Lung (tissue), 12 donors: ENCODE measurements around the gene COG6. TPM values are rescaled to one million over a fixed set of nuclear protein-coding genes. Genes with fewer than 3 reads are reported as not detected.

Experiments used
- ATAC-seq: fragments of 200-7000 bp; cut with Tn5 transposase; one replicate; pipeline ENCODE4 v1.9.1; 2020; ENCODE audit warnings: moderate number of reproducible peaks; ENCODE audit not compliant: insufficient read depth, low FRiP score
- DNase-seq, 3 donors: peaks; one replicate each; pipeline ENCODE4 v3.0.0-alpha.2; 2013 to 2017
- H3K27ac ChIP-seq, 2 donors: one replicate each; pipeline ENCODE4 v1.5.1; 2013; ENCODE audit warnings: mild to moderate bottlenecking in 2 of 2, moderate library complexity in 2 of 2, control low read depth in 1 of 2, inconsistent platforms in 1 of 2, low read depth in 1 of 2, low read length in 1 of 2
- H3K27me3 ChIP-seq, 3 donors: one replicate each; pipeline ENCODE4 v1.5.1; 2013; ENCODE audit warnings: low read length in 2 of 3; ENCODE audit not compliant: control insufficient read depth in 3 of 3, insufficient read depth in 3 of 3
- H3K36me3 ChIP-seq, 4 donors: one replicate each; pipeline ENCODE4 v1.5.1; 2013; ENCODE audit warnings: low read length in 4 of 4, mild to moderate bottlenecking in 1 of 4, moderate library complexity in 1 of 4; ENCODE audit not compliant: control insufficient read depth in 4 of 4, insufficient read depth in 4 of 4
- H3K4me1 ChIP-seq, 5 donors: one replicate each; pipeline ENCODE4 v1.5.1; 2013; ENCODE audit warnings: low read length in 5 of 5, mild to moderate bottlenecking in 2 of 5, moderate library complexity in 1 of 5; ENCODE audit not compliant: control insufficient read depth in 5 of 5, insufficient read depth in 5 of 5
- H3K4me3 ChIP-seq: one replicate; pipeline ENCODE4 v1.5.1; 2013; ENCODE audit warnings: mild to moderate bottlenecking, control low read depth, moderate library complexity
- H3K9ac ChIP-seq, 2 donors: one replicate each; pipeline ENCODE4 v1.5.1; 2013; ENCODE audit warnings: low read length in 2 of 2, control low read depth in 1 of 2; ENCODE audit not compliant: insufficient read depth in 1 of 2
- H3K9me3 ChIP-seq, 4 donors: one replicate each; pipeline ENCODE4 v1.5.1; 2013; ENCODE audit warnings: low read length in 3 of 4, mild to moderate bottlenecking in 1 of 4, moderate library complexity in 1 of 4; ENCODE audit not compliant: control insufficient read depth in 4 of 4, insufficient read depth in 3 of 4
- WGBS, 2 donors: extraction: QIAGEN DNeasy Blood & Tissue Kit; methylation state at CpG; one replicate each; pipeline ENCODE4 v1.1.7; 2013; 5-methylcytosine and 5-hydroxymethylcytosine counted together
- polyA plus RNA-seq, 2 donors: library from polyadenylated mRNA; stranded (reverse); fragments of 200-250 nt; gene quantifications; one replicate each; pipeline ENCODE4 v1.2.1, GENCODE V29; 2013
- total RNA-seq, 2 donors: library from RNA; depleted of rRNA in 1 of 2; stranded (reverse); fragments of >200 nt in 1 of 2; gene quantifications; one replicate each; pipeline ENCODE4 v1.2.1, GENCODE V29; 2014 to 2021
- TF ChIP-seq, protein P1 (sequence below): IDR thresholded peaks from 2 replicates; pipeline ENCODE4 v1.5.1; 2012; ENCODE audit warnings: mild to moderate bottlenecking; ENCODE audit errors: control extremely low read depth, extremely low read depth
- donor health status: control.
- donor health status: control.
- donor health status: Bipolar disorder and iron deficiency.
- donor health status: healthy.
- donor health status: DM: yes; HTN: yes; CAD: no.

The COG6 gene
- total and polyA plus RNA-seq, 4 donors = 7.0 to 66.1 (median 17.8) TPM

DNA sequence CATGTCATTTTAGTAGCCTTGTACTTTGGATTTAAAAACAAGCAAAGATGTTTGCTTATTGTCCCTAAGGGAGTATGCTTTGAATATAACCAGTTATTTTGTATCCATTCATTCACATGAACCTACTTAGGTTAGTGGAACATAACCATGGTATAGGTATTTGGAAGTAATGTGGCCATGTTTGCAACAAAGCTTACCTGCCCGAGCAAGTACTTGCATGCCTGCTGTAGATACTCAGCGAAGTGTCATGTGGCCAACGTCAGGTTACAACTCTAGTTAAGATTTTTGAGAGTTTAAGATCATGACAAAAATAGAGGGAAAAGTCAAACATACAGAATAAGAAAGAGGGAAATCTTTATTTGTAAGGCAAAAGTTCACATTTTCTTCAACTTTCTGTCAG, 57.2 kb downstream of the COG6 start:
- WGBS, 2 donors = 95 to 96% methylated on average over 3 of the region's 3 CpGs

DNA sequence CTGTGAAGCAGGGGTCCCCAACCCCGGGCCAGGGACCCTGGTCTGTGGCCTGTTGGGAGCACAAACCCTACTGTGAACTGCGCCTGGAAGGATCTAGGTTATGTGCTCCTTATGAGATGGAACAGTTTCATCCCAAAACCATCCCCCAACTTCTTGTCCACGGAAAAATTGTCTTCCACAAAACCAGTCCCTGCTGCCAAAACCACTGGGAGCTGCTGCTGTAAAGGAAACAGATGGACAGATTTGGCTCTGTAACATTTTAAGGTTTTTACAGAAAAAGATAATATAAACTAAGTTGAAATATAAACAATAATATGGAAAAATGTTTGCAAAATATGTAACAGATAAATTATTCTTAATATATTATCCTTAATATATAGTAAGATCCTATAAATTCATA, 73.7 kb downstream of the COG6 start:
- TF ChIP-seq, protein P1, sequence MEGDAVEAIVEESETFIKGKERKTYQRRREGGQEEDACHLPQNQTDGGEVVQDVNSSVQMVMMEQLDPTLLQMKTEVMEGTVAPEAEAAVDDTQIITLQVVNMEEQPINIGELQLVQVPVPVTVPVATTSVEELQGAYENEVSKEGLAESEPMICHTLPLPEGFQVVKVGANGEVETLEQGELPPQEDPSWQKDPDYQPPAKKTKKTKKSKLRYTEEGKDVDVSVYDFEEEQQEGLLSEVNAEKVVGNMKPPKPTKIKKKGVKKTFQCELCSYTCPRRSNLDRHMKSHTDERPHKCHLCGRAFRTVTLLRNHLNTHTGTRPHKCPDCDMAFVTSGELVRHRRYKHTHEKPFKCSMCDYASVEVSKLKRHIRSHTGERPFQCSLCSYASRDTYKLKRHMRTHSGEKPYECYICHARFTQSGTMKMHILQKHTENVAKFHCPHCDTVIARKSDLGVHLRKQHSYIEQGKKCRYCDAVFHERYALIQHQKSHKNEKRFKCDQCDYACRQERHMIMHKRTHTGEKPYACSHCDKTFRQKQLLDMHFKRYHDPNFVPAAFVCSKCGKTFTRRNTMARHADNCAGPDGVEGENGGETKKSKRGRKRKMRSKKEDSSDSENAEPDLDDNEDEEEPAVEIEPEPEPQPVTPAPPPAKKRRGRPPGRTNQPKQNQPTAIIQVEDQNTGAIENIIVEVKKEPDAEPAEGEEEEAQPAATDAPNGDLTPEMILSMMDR = no peak
- H3K9ac ChIP-seq = no peak overlapping the region
- WGBS, 2 donors = 74 to 81% methylated on average over 3 of the region's 3 CpGs
- no peak for ATAC-seq
- peak; percentile 71 to 93 (median 88) for DNase-seq
- no peaks in the 10 kb centered on the region for H3K9me3 ChIP-seq
- no peaks in the 10 kb centered on the region for H3K27me3 ChIP-seq
- no peak overlapping the region for H3K4me3 ChIP-seq
- H3K27ac ChIP-seq = no peak overlapping the region
- H3K36me3 ChIP-seq = peaks cover 2 to 16% (median 5%) of the 10 kb centered on the region in 4 donors
- H3K4me1 ChIP-seq = peaks cover 0 to 8% (median 0%) of the 10 kb centered on the region in 5 donors

More for the DNA sequence above, 57.2 kb downstream of the COG6 start:
- DNase-seq (no peak), ATAC-seq (no peak)
- TF ChIP-seq, protein P1 = no peak
- Histone ChIP-seq H3K27ac (no peak overlapping the region), H3K36me3 (peaks cover 0 to 16% (median 7%) of the 10 kb centered on the region in 4 donors), H3K9me3 (peaks cover 0 to 2% (median 0%) of the 10 kb centered on the region in 4 donors), H3K4me1 (no peaks in the 10 kb centered on the region), H3K4me3 (no peak overlapping the region), H3K27me3 (no peaks in the 10 kb centered on the region), H3K9ac (no peak overlapping the region)

DNA sequence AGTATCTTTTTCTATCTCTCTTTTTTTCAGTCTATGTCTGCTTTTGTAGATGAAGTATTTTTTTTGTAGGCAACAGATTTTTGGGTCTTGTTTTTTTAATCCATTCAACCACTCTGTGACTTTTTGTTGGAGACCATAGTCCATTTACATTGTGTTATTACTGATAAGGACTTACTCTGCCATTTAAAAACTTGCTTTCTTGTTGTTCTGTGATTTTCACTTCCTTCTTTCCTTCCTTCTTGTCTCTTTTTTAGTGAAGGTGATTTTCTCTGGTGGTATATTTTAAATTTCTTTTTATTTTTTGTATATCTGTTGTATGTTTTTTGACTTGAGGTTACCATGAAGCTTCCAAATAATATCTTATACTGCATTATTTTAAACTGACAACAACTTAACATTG, 79.5 kb downstream of the COG6 start:
- Histone ChIP-seq H3K27ac (no peak overlapping the region), H3K9me3 (no peaks in the 10 kb centered on the region), H3K4me1 (no peaks in the 10 kb centered on the region), H3K4me3 (no peak overlapping the region), H3K27me3 (no peaks in the 10 kb centered on the region), H3K36me3 (peaks cover 0 to 17% (median 9%) of the 10 kb centered on the region in 4 donors), H3K9ac (no peak overlapping the region)
- DNase-seq (no peak), ATAC-seq (no peak)
- TF ChIP-seq, protein P1 = no peak

DNA sequence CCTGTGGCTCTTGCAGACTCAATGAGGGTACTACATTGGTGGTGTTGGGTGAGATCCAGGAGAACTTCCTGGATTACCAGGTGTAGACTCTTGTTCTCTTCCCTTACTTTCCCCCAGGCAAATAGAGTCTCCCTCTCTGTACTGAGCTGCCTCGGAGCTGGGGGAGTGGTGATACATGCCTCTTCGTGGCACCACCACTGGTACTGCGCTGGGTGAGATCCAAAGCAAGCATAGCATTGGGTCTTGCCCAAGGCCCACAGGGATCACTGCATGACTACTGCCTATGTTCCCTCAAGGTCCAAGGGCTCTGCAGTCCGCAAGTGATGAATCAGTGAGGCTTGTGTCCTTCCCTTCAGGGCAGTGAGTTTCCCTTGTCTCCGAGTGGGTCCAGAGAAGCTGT, 81.6 kb downstream of the COG6 start:
- peaks cover 0 to 20% (median 9%) of the 10 kb centered on the region in 4 donors for H3K36me3 ChIP-seq
- ATAC-seq = no peak
- H3K9me3 ChIP-seq = no peaks in the 10 kb centered on the region
- TF ChIP-seq, protein P1 = no peak
- H3K4me3 ChIP-seq = no peak overlapping the region
- H3K27me3 ChIP-seq = no peaks in the 10 kb centered on the region
- H3K4me1 ChIP-seq = no peaks in the 10 kb centered on the region
- H3K9ac ChIP-seq = no peak overlapping the region
- no peak overlapping the region for H3K27ac ChIP-seq
- WGBS, 2 donors = 99 to 100% methylated on average over 5 of the region's 5 CpGs
- no peak for DNase-seq
